Measurements from ENCODE around the gene ZNHIT6. TPM values are rescaled to one million over a fixed set of nuclear protein-coding genes. Genes with fewer than 3 reads are reported as not detected.

The ZNHIT6 gene
- total RNA-seq, 1 donor from 2014 or later, result 30.7 TPM

GRCh38 chr1:85621430-85621829, 86.8 kb downstream of the ZNHIT6 start:
- no peak for DNase-seq (ENCODE audit: low spot score)

- no peak for DNase-seq (ENCODE audit: low spot score)
These were observed 90.6 kb downstream of the ZNHIT6 start for GRCh38 chr1:85617633-85618100.

GRCh38 chr1:85616736-85617135, 91.5 kb downstream of the ZNHIT6 start:
- no peak for DNase-seq (ENCODE audit: low spot score)

GRCh38 chr1:85616364-85616705, 91.9 kb downstream of the ZNHIT6 start:
- no peak for DNase-seq (ENCODE audit: low spot score)

GRCh38 chr1:85615586-85616363, 92.5 kb downstream of the ZNHIT6 start:
- DNase-seq (ENCODE audit: low spot score), result no peak

GRCh38 chr1:85612704-85613361, 95.4 kb downstream of the ZNHIT6 start:
- no peak for DNase-seq (ENCODE audit: low spot score)

GRCh38 chr1:85611856-85612255, 96.4 kb downstream of the ZNHIT6 start:
- DNase-seq (ENCODE audit: low spot score), result peak; percentile 73

GRCh38 chr1:85611425-85611824, 96.8 kb downstream of the ZNHIT6 start:
- DNase-seq (ENCODE audit: low spot score), result no peak

GRCh38 chr1:85609976-85610375, 98.3 kb downstream of the ZNHIT6 start:
- no peak for DNase-seq (ENCODE audit: low spot score)

- no peak for DNase-seq (ENCODE audit: low spot score)
These were observed 99.4 kb downstream of the ZNHIT6 start for GRCh38 chr1:85608851-85609250.

- no peak for DNase-seq (ENCODE audit: low spot score)
These were observed 100.3 kb downstream of the ZNHIT6 start for GRCh38 chr1:85607921-85608265.

GRCh38 chr1:85607126-85607920, 100.9 kb downstream of the ZNHIT6 start:
- DNase-seq (ENCODE audit: low spot score), result no peak

- DNase-seq (ENCODE audit: low spot score), result no peak
These were observed 101.8 kb downstream of the ZNHIT6 start for GRCh38 chr1:85606414-85606800.

GRCh38 chr1:85605484-85606413, 102.5 kb downstream of the ZNHIT6 start:
- no peak for DNase-seq (ENCODE audit: low spot score)

- DNase-seq (ENCODE audit: low spot score), result no peak
These were observed 103.8 kb downstream of the ZNHIT6 start for GRCh38 chr1:85604298-85604997.

GRCh38 chr1:85603086-85603880, 105.0 kb downstream of the ZNHIT6 start:
- no peak for DNase-seq (ENCODE audit: low spot score)

GRCh38 chr1:85602571-85602970, 105.7 kb downstream of the ZNHIT6 start:
- DNase-seq (ENCODE audit: low spot score), result no peak

- DNase-seq (ENCODE audit: low spot score), result no peak
These were observed 106.3 kb downstream of the ZNHIT6 start for GRCh38 chr1:85601901-85602300.

- no peak for DNase-seq (ENCODE audit: low spot score)
These were observed 108.6 kb downstream of the ZNHIT6 start for GRCh38 chr1:85599681-85600080.

Measured in ureter (tissue), 1 donor.